ENCODE results near the gene YIPF7.

Gene YIPF7

GRCh38 chr4:44646151-44646550 lies 5.3 kb downstream of the YIPF7 start:
- peaks cover 13% of the 10 kb centered on the region for H3K9me3 Mint-ChIP-seq
- no peak overlapping the region for H3K27ac Mint-ChIP-seq
- H3K36me3 Mint-ChIP-seq (ENCODE audit: low read depth) = no peaks in the 10 kb centered on the region
- no peaks in the 10 kb centered on the region for H3K27me3 Mint-ChIP-seq (ENCODE audit: low read depth)
- H3K4me1 Mint-ChIP-seq = no peaks in the 10 kb centered on the region
- no peak for TF ChIP-seq CTCF (IDR thresholded peaks at IDR 0.05; ENCODE audit: unreplicated experiment in 3 of 3)
- H3K4me3 Mint-ChIP-seq = no peak overlapping the region

GRCh38 chr4:44638091-44638490 lies 13.3 kb downstream of the YIPF7 start:
- no peaks in the 10 kb centered on the region for H3K4me1 Mint-ChIP-seq
- TF ChIP-seq CTCF (IDR thresholded peaks at IDR 0.05; ENCODE audit: unreplicated experiment in 3 of 3) = no peak
- peaks cover 6% of the 10 kb centered on the region for H3K9me3 Mint-ChIP-seq
- H3K27me3 Mint-ChIP-seq (ENCODE audit: low read depth) = no peaks in the 10 kb centered on the region
- no peak overlapping the region for H3K4me3 Mint-ChIP-seq
- H3K36me3 Mint-ChIP-seq (ENCODE audit: low read depth) = no peaks in the 10 kb centered on the region
- no peak overlapping the region for H3K27ac Mint-ChIP-seq

GRCh38 chr4:44632733-44633132 lies 18.7 kb downstream of the YIPF7 start:
- Mint-ChIP-seq H3K4me1 (no peaks in the 10 kb centered on the region), H3K9me3 (no peaks in the 10 kb centered on the region), H3K4me3 (no peak overlapping the region), H3K27ac (no peak overlapping the region), H3K36me3 (ENCODE audit: low read depth) (no peaks in the 10 kb centered on the region), H3K27me3 (ENCODE audit: low read depth) (peaks cover 4% of the 10 kb centered on the region)
- no peak for TF ChIP-seq CTCF (IDR thresholded peaks at IDR 0.05; ENCODE audit: unreplicated experiment in 3 of 3)

GRCh38 chr4:44632089-44632488 lies 19.3 kb downstream of the YIPF7 start:
- Mint-ChIP-seq H3K36me3 (ENCODE audit: low read depth) (no peaks in the 10 kb centered on the region), H3K27me3 (ENCODE audit: low read depth) (peaks cover 4% of the 10 kb centered on the region), H3K27ac (no peak overlapping the region), H3K4me3 (no peak overlapping the region), H3K4me1 (no peaks in the 10 kb centered on the region), H3K9me3 (no peaks in the 10 kb centered on the region)
- TF ChIP-seq CTCF (IDR thresholded peaks at IDR 0.05; ENCODE audit: unreplicated experiment in 3 of 3) = peak; percentile 21 to 30 (median 25)

DNA sequence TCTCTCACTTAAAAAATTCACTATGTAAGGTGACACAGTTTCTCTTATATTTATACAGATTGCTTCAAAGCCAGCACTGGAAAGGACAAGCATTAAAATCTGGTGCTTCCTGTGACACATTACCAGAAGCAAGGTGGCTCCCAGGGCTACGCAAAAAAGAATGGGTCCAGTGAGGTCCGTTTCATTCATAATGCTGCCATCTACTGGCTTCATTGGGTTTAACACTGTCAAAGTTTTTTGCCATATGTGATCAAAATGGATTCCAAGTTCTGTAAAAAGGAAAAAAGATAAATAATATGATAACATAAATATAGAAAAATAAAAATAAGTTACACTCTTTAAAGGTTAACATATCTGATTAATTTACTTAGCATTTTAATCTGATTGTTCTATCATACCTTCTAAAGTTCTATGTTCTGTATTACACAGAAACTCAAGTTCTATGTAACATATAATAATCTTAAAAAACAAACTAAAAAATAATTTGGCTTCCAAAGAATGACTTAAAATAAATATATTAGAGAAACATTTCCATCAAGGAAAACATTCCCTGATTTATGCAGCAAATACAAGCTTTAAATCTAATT lies 22.1 kb downstream of the YIPF7 start:
- H3K4me1 Mint-ChIP-seq = no peaks in the 10 kb centered on the region
- no peaks in the 10 kb centered on the region for H3K36me3 Mint-ChIP-seq (ENCODE audit: low read depth)
- H3K27me3 Mint-ChIP-seq (ENCODE audit: low read depth) = peaks cover 4% of the 10 kb centered on the region
- TF ChIP-seq CTCF (IDR thresholded peaks at IDR 0.05; ENCODE audit: unreplicated experiment in 3 of 3) = peak; percentile 73 to 84 (median 79)
- H3K27ac Mint-ChIP-seq = no peak overlapping the region
- no peaks in the 10 kb centered on the region for H3K9me3 Mint-ChIP-seq
- H3K4me3 Mint-ChIP-seq = no peak overlapping the region

- H3K4me3 Mint-ChIP-seq = no peak overlapping the region
- no peaks in the 10 kb centered on the region for H3K27me3 Mint-ChIP-seq (ENCODE audit: low read depth)
- no peaks in the 10 kb centered on the region for H3K36me3 Mint-ChIP-seq (ENCODE audit: low read depth)
- H3K4me1 Mint-ChIP-seq = no peaks in the 10 kb centered on the region
- H3K27ac Mint-ChIP-seq = no peak overlapping the region
- TF ChIP-seq CTCF (IDR thresholded peaks at IDR 0.05; ENCODE audit: unreplicated experiment in 3 of 3) = no peak
- H3K9me3 Mint-ChIP-seq = no peaks in the 10 kb centered on the region
Observed at GRCh38 chr4:44623676-44624075, 27.7 kb downstream of the YIPF7 start.

Measured in nephron (organoid).